DND-41 (cell line): ENCODE measurements around the gene TLR8.

Source experiments
- EZH2 ChIP-seq: IDR thresholded peaks from 3 replicates; pipeline ENCODE4 v1.6.1; 2012; ENCODE audit warnings: borderline replicate concordance, low read depth, mild to moderate bottlenecking, moderate library complexity, low read length, inconsistent platforms; ENCODE audit not compliant: severe bottlenecking
- TF ChIP-seq, protein P1 (sequence below): IDR thresholded peaks from 2 replicates; pipeline ENCODE4 v1.5.1; 2012; ENCODE audit warnings: borderline replicate concordance, low read length, moderate library complexity, mild to moderate bottlenecking; ENCODE audit not compliant: poor library complexity, severe bottlenecking; ENCODE audit errors: extremely low read depth

DNA sequence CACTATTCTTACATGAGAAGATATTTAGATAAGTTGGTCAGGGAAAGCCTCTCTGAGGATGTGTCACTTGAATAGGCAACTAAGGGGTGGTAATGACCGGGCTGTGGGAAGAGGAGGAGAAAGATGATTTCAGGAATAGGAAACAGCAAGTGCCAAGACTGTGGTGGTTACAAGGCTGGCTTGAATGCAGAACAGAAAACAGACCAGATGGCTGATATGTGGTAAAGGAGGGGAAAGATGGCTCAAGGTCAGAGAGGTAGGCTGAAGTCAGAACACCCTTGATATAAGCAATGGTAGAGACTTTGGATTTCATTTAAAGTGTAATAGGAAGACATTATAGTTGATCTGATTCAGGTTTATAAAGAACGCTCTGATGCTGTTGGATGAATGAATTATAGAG is 24.5 kb upstream of the TLR8 start:
- TF ChIP-seq, protein P1, sequence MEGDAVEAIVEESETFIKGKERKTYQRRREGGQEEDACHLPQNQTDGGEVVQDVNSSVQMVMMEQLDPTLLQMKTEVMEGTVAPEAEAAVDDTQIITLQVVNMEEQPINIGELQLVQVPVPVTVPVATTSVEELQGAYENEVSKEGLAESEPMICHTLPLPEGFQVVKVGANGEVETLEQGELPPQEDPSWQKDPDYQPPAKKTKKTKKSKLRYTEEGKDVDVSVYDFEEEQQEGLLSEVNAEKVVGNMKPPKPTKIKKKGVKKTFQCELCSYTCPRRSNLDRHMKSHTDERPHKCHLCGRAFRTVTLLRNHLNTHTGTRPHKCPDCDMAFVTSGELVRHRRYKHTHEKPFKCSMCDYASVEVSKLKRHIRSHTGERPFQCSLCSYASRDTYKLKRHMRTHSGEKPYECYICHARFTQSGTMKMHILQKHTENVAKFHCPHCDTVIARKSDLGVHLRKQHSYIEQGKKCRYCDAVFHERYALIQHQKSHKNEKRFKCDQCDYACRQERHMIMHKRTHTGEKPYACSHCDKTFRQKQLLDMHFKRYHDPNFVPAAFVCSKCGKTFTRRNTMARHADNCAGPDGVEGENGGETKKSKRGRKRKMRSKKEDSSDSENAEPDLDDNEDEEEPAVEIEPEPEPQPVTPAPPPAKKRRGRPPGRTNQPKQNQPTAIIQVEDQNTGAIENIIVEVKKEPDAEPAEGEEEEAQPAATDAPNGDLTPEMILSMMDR = no peak
- TF ChIP-seq EZH2 = no peak
